ENCODE data around the gene PODN.

- no peak for TF ChIP-seq EZH2 (IDR thresholded peaks at IDR 0.05; ENCODE audit: borderline replicate concordance, low read depth, low read length, poor library complexity, severe bottlenecking)
- no peak for TF ChIP-seq CTCF (conservative IDR thresholded peaks at IDR 0.05; ENCODE audit: low read depth, low read length)
These were observed 20.9 kb downstream of the PODN start for GRCh38 chr1:53082826-53083455.

Data from A673 (cell line).